SK-N-MC (cell line): ENCODE measurements around the gene MRPL11.

Experiments
- DNase-seq: peaks from one replicate; pipeline ENCODE4 v3.0.0-alpha.2; 2011; ENCODE audit warnings: low read depth, low spot score
- H3K27ac ChIP-seq: fragments of 200-600 bp; sonication (generic); 2 replicates; pipeline ENCODE4 v1.5.1; 2016; ENCODE audit warnings: mixed run types
- H3K36me3 ChIP-seq: fragments of 200-600 bp; sonication (generic); 2 replicates; pipeline ENCODE4 v1.6.1; 2017; ENCODE audit warnings: antibody characterized with exemption, low read length, mixed read lengths; ENCODE audit not compliant: insufficient read depth
- H3K4me3 ChIP-seq: fragments of 200-600 bp; sonication (generic); 2 replicates; pipeline ENCODE4 v1.5.1; 2016
- H3K9ac ChIP-seq: fragments of 200-600 bp; sonication (generic); 2 replicates; pipeline ENCODE4 v1.8.0; 2017; ENCODE audit warnings: mixed run types, mixed read lengths; ENCODE audit not compliant: insufficient read length
- H3K9me3 ChIP-seq: fragments of 200-600 bp; sonication (generic); 2 replicates; pipeline ENCODE4 v1.6.1; 2017; ENCODE audit warnings: low read depth, mild to moderate bottlenecking, antibody characterized with exemption, low read length, moderate library complexity, mixed read lengths
- EZH2 ChIP-seq: fragments of 200-600 bp; sonication (generic); IDR thresholded peaks from one replicate; pipeline ENCODE4 v1.6.1; 2017; ENCODE audit warnings: antibody characterized with exemption
- FOXP2 ChIP-seq: optimal IDR thresholded peaks from 2 replicates; pipeline ENCODE3; 2011; ENCODE audit warnings: mild to moderate bottlenecking, moderate library complexity; ENCODE audit not compliant: insufficient read depth; ENCODE audit errors: extremely low read length, control extremely low read depth
- POLR2AphosphoS5 ChIP-seq: IDR thresholded peaks from 2 replicates; pipeline ENCODE4 v1.6.1; 2012; ENCODE audit warnings: mild to moderate bottlenecking, low read depth, low read length, borderline replicate concordance

The MRPL11 gene

DNA sequence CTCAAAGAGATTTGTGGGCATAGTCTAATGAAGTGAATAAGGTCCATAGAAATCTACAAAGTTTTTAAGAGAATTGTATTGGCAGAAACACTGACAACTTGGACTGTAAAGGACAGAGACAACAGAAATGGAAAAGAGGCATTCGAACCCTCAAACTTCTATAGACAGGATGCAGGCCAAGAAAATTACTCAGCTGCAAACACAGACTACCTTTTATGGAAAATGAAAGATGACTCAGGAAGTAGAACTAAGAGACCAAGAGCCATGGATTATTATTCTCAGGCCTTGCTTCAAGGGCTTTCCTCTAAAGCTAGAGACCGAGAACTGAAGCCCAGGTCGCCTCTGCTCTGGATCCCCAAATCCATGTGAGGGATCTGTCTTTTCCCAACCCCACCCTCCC lies 24.3 kb upstream of the MRPL11 start:
- no peaks in the 10 kb centered on the region for H3K36me3 ChIP-seq
- no peaks in the 10 kb centered on the region for H3K9me3 ChIP-seq
- no peak overlapping the region for H3K9ac ChIP-seq
- no peak overlapping the region for H3K27ac ChIP-seq
- no peak overlapping the region for H3K4me3 ChIP-seq
- DNase-seq, result no peak
- TF ChIP-seq EZH2 (no peak), POLR2AphosphoS5 (no peak), FOXP2 (no peak)

DNA sequence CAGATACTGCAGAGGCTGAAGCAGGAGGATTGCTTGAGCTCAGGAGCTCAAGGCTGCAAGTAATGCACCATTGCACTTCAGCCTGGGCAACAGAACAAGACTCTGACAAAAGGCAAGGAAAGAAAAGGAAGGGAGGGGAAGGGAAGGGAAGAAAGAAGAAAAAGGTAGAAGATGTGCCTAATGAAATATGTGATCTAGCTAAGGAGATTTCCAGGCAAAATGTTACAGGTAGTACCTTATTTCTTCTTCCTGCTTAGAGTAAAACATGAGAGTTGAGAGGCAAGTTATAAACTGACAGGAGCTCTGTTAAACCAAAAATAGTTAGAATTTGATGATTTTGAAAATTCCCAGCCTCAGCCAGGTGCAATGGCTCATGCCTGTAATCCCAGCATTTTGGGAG lies 23.4 kb upstream of the MRPL11 start:
- Histone ChIP-seq H3K27ac (no peak overlapping the region), H3K4me3 (no peak overlapping the region), H3K9me3 (no peaks in the 10 kb centered on the region), H3K9ac (no peak overlapping the region), H3K36me3 (no peaks in the 10 kb centered on the region)
- TF ChIP-seq EZH2, result no peak
- no peak for TF ChIP-seq POLR2AphosphoS5
- TF ChIP-seq FOXP2, result no peak
- no peak for DNase-seq

DNA sequence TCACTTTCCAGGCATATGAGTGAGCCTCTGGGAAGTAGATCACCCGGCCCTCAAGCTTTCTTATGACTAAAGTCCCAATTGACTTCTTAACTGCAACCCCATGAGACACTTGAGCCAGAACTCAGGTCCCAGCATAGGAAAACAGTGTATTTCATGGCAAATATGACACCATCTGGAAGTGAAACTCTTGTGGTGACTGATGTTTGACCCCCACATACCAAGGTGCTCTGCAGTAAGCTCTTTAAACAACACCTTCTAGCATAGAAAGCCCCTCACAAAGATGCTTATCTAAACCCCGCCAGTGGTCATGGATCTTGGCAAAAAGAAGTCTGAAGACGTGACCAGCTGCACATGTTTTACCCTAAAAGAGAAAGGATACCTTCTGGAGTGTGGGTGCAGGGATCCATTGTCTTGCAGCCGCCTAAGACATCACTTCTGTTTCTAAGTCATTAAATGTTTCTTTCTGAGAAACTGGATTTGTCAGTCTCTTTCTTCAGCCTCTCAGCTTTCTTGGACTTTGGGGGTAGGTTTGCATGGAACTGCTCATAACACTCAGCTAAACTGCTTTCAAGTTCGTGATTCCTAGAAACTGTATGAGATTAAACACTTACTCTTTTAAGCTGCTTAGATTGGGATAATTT lies 20.6 kb upstream of the MRPL11 start:
- TF ChIP-seq EZH2 (no peak), FOXP2 (no peak), POLR2AphosphoS5 (no peak)
- Histone ChIP-seq H3K36me3 (no peaks in the 10 kb centered on the region), H3K9ac (no peak overlapping the region), H3K4me3 (no peak overlapping the region), H3K27ac (no peak overlapping the region), H3K9me3 (no peaks in the 10 kb centered on the region)
- DNase-seq, result no peak

DNA sequence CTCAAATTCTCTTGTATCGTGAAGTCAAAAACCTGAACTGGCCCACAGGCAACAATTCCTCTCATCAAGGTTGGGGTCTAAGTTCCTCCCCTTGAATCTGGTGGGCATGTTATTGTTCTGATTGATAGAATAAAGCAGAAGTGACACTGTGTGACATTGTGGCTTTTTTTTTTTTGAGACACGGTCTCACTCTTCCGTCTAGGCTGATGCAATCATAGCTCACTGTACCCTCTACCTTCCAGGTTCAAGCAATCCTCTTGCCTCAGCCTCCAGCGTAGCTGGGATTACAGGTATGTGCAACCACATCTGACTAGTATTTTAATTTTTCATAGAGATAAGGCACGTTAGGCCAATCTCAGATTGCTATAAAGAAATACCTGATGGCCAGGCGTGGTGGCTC lies 19.2 kb upstream of the MRPL11 start:
- H3K9ac ChIP-seq, result no peak overlapping the region
- no peak for DNase-seq
- H3K4me3 ChIP-seq, result no peak overlapping the region
- H3K9me3 ChIP-seq, result no peaks in the 10 kb centered on the region
- no peaks in the 10 kb centered on the region for H3K36me3 ChIP-seq
- H3K27ac ChIP-seq, result no peak overlapping the region
- no peak for TF ChIP-seq EZH2
- no peak for TF ChIP-seq FOXP2
- no peak for TF ChIP-seq POLR2AphosphoS5

DNA sequence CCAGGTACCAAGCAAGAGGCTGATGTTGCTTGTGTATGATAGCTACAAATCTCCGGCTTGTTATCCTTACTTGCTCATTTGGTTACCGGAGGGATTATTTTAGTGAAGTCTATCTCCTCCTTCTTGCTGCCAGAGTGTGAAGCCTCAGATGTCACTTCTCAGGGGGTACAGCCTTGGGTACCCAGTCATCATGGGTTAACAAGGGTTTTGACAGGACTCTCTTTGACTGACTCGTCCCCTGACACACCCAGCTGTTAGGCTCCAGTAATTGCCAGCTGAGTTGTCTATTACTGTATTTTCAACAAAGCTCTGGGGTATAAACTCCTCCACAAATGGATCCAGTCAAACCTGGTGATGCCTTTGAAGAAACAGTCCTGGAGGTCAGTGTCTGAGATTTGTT lies 16.2 kb upstream of the MRPL11 start:
- no peak overlapping the region for H3K27ac ChIP-seq
- no peak for DNase-seq
- H3K9ac ChIP-seq, result no peak overlapping the region
- TF ChIP-seq POLR2AphosphoS5 (no peak), EZH2 (no peak), FOXP2 (no peak)
- no peak overlapping the region for H3K4me3 ChIP-seq
- no peaks in the 10 kb centered on the region for H3K36me3 ChIP-seq
- no peaks in the 10 kb centered on the region for H3K9me3 ChIP-seq

DNA sequence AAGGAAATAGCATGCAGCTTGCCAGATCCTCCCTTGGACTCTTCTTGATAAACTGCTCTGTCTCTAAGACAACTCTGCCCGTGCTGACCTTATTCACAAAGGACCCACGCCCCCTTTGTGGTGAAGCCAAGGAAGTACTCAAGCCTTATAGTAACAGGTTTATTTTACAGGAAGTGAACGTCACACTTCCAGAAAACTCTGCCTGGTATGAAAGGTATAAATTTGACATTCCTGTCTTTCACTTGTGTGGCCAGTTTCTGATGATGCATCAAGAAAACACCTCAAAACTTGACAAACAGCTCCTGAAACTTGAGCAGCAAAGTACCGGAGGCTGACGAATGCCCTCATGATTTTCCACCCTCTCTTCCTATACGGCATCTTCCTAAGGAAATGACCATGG lies 15.6 kb upstream of the MRPL11 start:
- Histone ChIP-seq H3K4me3 (no peak overlapping the region), H3K9ac (no peak overlapping the region), H3K9me3 (no peaks in the 10 kb centered on the region), H3K27ac (no peak overlapping the region), H3K36me3 (no peaks in the 10 kb centered on the region)
- DNase-seq, result no peak
- TF ChIP-seq EZH2 (no peak), FOXP2 (no peak), POLR2AphosphoS5 (no peak)

DNA sequence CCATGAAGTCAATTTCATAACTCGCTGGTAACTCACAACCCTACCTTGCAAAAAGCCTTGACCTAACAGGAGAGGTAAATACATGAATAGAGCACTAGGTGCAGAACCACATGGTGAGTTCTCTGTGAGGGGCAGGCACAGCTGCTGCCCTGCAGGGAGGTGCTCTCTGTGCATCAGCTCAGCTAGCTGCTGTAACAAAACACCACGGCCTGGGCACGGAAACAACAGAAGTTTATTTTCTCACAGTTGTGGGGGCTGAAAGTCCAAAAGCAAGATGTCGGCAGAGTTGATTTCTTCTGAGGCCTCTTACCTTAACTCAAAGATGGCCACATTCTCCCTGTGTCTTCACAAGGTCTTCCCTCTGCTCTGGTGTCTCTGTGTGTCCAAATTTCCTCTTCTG lies 13.0 kb upstream of the MRPL11 start:
- Histone ChIP-seq H3K9ac (no peak overlapping the region), H3K36me3 (no peaks in the 10 kb centered on the region), H3K9me3 (no peaks in the 10 kb centered on the region), H3K4me3 (no peak overlapping the region), H3K27ac (no peak overlapping the region)
- no peak for TF ChIP-seq POLR2AphosphoS5
- no peak for TF ChIP-seq EZH2
- no peak for DNase-seq

DNA sequence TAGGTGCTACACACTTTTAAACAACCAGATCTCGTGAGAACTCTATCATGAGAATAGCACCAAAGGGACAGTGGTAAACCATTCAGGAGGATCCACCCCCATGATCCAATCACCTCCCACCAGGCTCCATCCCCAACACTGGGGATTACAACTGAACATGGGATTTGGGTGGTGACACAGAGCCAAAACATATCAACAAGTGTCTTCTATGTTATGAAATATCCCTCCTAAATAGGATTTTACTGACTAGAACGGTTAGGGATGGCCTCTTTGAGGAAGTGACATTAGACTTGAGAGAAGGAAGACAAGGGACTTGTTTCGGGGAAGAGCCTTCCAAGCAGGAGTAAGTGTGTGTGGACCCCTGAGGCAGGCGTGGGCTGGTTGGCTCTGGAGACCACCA lies 11.9 kb upstream of the MRPL11 start:
- no peaks in the 10 kb centered on the region for H3K36me3 ChIP-seq
- H3K27ac ChIP-seq, result no peak overlapping the region
- H3K9ac ChIP-seq, result no peak overlapping the region
- no peak overlapping the region for H3K4me3 ChIP-seq
- DNase-seq, result no peak
- TF ChIP-seq EZH2, result no peak
- TF ChIP-seq FOXP2, result no peak
- no peak for TF ChIP-seq POLR2AphosphoS5
- H3K9me3 ChIP-seq, result no peaks in the 10 kb centered on the region

DNA sequence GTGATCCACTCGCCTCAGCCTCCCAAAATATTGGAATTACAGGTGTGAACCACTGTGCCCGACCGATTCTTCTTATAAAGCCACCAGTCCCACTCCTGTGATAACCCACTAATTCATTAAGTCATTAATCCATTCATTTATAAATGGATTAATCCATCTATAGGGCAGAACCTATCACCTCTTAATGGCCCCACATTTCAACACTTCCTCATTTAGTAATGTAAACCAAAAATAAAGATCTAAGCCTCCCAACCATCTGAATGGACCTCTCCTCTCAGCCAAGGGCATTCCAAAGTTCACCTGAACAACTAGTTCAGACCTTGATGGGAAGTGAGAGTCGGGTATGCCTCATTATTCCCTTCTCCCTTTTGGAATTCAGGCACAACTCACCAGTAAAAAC lies 9.9 kb upstream of the MRPL11 start:
- DNase-seq, result no peak
- H3K4me3 ChIP-seq, result no peak overlapping the region
- no peaks in the 10 kb centered on the region for H3K36me3 ChIP-seq
- no peaks in the 10 kb centered on the region for H3K9me3 ChIP-seq
- TF ChIP-seq FOXP2 (no peak), EZH2 (no peak), POLR2AphosphoS5 (no peak)
- H3K27ac ChIP-seq, result no peak overlapping the region
- no peak overlapping the region for H3K9ac ChIP-seq

DNA sequence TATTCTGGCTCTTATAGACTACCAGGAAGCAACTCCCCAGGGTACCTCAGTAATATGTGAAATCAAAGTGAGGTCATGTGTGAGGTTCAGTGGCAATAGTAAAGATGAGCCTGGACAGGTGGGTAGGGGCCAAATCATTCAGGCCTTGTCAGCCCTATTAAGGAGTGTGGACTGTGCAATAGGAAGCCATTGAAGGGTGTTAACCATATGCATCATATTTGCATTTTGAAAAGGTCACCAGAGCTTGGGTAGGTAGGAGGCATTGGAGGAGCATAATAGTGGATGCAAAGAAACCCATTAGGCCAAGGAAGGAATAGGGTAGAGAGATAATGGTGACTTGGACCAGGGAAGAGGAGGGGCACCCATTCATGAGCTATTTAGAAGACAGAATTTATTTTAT lies 8.4 kb upstream of the MRPL11 start:
- Histone ChIP-seq H3K4me3 (no peak overlapping the region), H3K9me3 (no peaks in the 10 kb centered on the region), H3K9ac (no peak overlapping the region), H3K36me3 (no peaks in the 10 kb centered on the region), H3K27ac (no peak overlapping the region)
- no peak for DNase-seq
- TF ChIP-seq FOXP2 (no peak), POLR2AphosphoS5 (no peak), EZH2 (no peak)
